ENCODE measurements around the gene GLYR1. TPM values are rescaled to one million over a fixed set of nuclear protein-coding genes. Genes with fewer than 3 reads are reported as not detected.

The GLYR1 gene
- total and polyA plus RNA-seq, 2 of the 4 experiments (the other 2 are of a cell fraction) = 26.0 to 54.2 TPM

GRCh38 chr16:4862639-4863038 is 15.6 kb upstream of the GLYR1 start:
- Histone ChIP-seq H2AFZ (replicated peaks; ENCODE audit: low read length, poor library complexity) (no peak overlapping the region), H3K9me3 (ENCODE audit: control insufficient read depth, insufficient read depth, low read length) (no peaks in the 10 kb centered on the region), H4K5ac (ENCODE audit: low read depth, low read length) (no peak overlapping the region), H2BK20ac (ENCODE audit: low read depth, low read length) (no peak overlapping the region), H4K8ac (ENCODE audit: low read depth in 2 of 2, low read length in 2 of 2) (no peak overlapping the region), H3K79me1 (ENCODE audit: low read depth in 1 of 2, low read length in 2 of 2) (peaks cover 16 to 48% of the 10 kb centered on the region in 2 experiments), H3K14ac (replicated peaks; ENCODE audit: low read depth, low read length) (no peak overlapping the region), H4K91ac (ENCODE audit: insufficient read depth, low read depth, low read length) (no peak overlapping the region), H3K27me3 (ENCODE audit: control insufficient read depth, insufficient read depth, low read length) (no peaks in the 10 kb centered on the region), H4K20me1 (ENCODE audit: insufficient read depth, low read length) (peaks cover 41% of the 10 kb centered on the region), H3K23ac (ENCODE audit: low read depth, low read length) (no peak overlapping the region), H3K56ac (ENCODE audit: extremely low read depth, insufficient read depth, low read length) (no peak overlapping the region), H2AK9ac (replicated peaks; ENCODE audit: low read depth, low read length, poor library complexity) (no peak overlapping the region), H3K36me3 (ENCODE audit: control insufficient read depth, insufficient read depth, low read length) (peaks cover 45% of the 10 kb centered on the region), H3K4me2 (ENCODE audit: low read depth, low read length) (no peak overlapping the region), H3K27ac (ENCODE audit: insufficient read depth, low read length) (no peak overlapping the region), H3K18ac (ENCODE audit: low read depth, low read length) (no peak overlapping the region), H2AK5ac (ENCODE audit: low read depth, low read length) (no peak overlapping the region), H3K4me3 (ENCODE audit: insufficient read depth, low read depth, low read length) (no peak overlapping the region), H2BK15ac (ENCODE audit: low read depth, low read length) (no peak overlapping the region), H3K9ac (ENCODE audit: low read depth, low read length) (no peak overlapping the region), H3K4me1 (ENCODE audit: control insufficient read depth, insufficient read depth, low read length) (no peaks in the 10 kb centered on the region; the same call in 1 of the 2 replicates), H2BK120ac (ENCODE audit: low read depth, low read length) (no peak overlapping the region), H2BK5ac (ENCODE audit: low read depth, low read length, poor library complexity, severe bottlenecking) (no peak overlapping the region), H3K4ac (ENCODE audit: low read depth, low read length) (no peak overlapping the region), H3K9me1 (ENCODE audit: insufficient read depth, low read length) (0 out of 2 replicates have a peak, but pooled peaks cover 3% of the 10 kb centered on the region)
- DNase-seq = no peak
- WGBS, 2 experiments (ENCODE audit: extremely low coverage in 2 of 2, insufficient read length in 1 of 2) = 100% methylated on average over 1 of the region's 5 CpGs; no CpG with 5 or more reads in 1 of the 2 experiments
- in situ Hi-C loops (cut with MboI; ENCODE audit: low sequenced_read_pairs) = no loop called here
- ChIA-PET POLR2A (ENCODE audit: unreplicated experiment) (no interaction called here), CTCF (no interaction called here)
- BruUV-seq (replicated peaks) = no TSS peak
- dilution Hi-C loops (cut with HindIII; ENCODE audit: low sequenced_read_pairs, unreplicated experiment) = no loop called here
- no peak for ATAC-seq (ENCODE audit: low read depth)
- TF ChIP-seq BHLHE40 (IDR thresholded peaks at IDR 0.05; ENCODE audit: low read depth, low read length) (no peak), MAFK (IDR thresholded peaks at IDR 0.05; ENCODE audit: low read depth, low read length) (no peak), RAD21 (IDR thresholded peaks at IDR 0.05; ENCODE audit: low read length) (no peak), CTCF (conservative IDR thresholded peaks at IDR 0.05; ENCODE audit: low read depth, low read length) (no peak), RCOR1 (IDR thresholded peaks at IDR 0.05; ENCODE audit: insufficient replicate concordance, low read length) (no peak)
- intact Hi-C loops (cut with micrococcal nuclease) = no loop called here
